GM13977 (cell line): Measurements from ENCODE around the gene PTPRR.

Experiments
- DNase-seq: peaks from one replicate; pipeline ENCODE4 v3.0.0; 2012; ENCODE audit warnings: low spot score
- in situ Hi-C: fragments of 300-500 bp; cut with MboI; formaldehyde crosslinking; loops from one replicate; pipeline ENCODE4 v1.12.0; 2022; ENCODE audit warnings: low sequenced_read_pairs, low pct_unique_long_range_greater_than_20kb, mixed read lengths, inconsistent platforms; ENCODE audit not compliant: unreplicated experiment
- TF ChIP-seq, protein P1 (sequence below): IDR thresholded peaks from 2 replicates; pipeline ENCODE4 v1.5.1; 2012; ENCODE audit warnings: mild to moderate bottlenecking, control low read depth; ENCODE audit not compliant: insufficient read depth; ENCODE audit errors: extremely low read depth, missing control alignments

Gene PTPRR

DNA sequence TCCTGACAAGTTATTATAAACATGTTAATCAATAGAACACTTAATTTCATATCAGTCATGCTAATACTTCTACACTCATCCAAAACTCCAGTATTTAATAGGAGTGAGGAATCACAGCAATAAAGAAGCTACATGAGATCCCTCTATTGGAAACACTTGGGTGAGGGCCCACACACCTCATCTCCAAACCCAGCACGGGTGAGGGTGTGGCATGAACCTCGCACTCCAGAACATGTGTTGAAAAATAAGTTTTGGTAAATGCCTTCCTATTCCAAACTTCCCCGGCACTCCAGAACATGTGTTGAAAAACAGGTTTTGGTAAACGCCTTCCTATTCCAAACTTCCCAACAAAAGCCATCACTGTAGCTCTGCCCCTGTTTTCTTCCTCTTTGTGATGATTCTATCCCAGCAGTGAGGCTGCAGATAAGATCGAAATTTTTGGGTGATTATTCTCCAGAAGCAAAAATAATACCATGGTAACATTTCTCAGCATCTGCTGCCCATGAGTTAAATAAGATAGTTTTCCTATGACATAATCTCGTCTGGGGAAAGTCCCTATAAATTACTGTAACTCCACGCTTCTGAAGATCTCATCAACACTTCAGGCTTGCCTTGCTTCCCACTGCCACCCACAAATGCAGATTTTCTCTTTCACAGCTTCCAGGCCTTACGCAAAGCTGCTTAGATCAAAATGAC is 258.9 kb downstream of the PTPRR start:
- peak; percentile 24 for DNase-seq
- TF ChIP-seq, protein P1, sequence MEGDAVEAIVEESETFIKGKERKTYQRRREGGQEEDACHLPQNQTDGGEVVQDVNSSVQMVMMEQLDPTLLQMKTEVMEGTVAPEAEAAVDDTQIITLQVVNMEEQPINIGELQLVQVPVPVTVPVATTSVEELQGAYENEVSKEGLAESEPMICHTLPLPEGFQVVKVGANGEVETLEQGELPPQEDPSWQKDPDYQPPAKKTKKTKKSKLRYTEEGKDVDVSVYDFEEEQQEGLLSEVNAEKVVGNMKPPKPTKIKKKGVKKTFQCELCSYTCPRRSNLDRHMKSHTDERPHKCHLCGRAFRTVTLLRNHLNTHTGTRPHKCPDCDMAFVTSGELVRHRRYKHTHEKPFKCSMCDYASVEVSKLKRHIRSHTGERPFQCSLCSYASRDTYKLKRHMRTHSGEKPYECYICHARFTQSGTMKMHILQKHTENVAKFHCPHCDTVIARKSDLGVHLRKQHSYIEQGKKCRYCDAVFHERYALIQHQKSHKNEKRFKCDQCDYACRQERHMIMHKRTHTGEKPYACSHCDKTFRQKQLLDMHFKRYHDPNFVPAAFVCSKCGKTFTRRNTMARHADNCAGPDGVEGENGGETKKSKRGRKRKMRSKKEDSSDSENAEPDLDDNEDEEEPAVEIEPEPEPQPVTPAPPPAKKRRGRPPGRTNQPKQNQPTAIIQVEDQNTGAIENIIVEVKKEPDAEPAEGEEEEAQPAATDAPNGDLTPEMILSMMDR = no peak
- in situ Hi-C loops = no loop called here

DNA sequence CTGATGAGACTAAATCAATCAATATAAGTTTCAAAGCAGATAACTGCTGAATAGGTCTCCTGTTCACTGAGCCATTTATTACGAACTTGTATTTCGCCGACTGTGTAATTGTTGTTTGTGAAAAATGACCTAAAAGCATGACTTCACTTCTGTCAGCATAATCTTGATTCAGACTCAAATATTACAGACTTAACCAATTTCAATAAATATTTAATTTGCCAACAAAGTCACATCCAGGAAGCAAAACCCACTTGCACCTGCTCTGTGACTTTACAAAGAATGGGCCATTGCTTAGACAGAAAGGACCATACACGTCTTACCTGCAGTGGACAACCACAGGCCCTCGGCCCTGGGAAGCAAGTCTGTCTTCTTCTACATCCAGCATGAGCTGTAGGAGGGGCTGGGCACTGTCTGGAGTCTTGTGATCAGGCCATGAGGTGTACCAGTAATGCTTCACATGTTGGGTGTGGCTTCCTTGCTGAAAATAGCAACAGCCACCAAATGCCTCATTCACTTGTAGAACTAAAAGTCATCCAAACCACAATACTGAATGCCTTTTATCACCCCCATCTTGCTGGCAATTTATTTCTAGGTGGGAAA is 259.8 kb downstream of the PTPRR start:
- TF ChIP-seq, protein P1 = no peak
- in situ Hi-C loops = no loop called here
- peak; percentile 13 for DNase-seq

DNA sequence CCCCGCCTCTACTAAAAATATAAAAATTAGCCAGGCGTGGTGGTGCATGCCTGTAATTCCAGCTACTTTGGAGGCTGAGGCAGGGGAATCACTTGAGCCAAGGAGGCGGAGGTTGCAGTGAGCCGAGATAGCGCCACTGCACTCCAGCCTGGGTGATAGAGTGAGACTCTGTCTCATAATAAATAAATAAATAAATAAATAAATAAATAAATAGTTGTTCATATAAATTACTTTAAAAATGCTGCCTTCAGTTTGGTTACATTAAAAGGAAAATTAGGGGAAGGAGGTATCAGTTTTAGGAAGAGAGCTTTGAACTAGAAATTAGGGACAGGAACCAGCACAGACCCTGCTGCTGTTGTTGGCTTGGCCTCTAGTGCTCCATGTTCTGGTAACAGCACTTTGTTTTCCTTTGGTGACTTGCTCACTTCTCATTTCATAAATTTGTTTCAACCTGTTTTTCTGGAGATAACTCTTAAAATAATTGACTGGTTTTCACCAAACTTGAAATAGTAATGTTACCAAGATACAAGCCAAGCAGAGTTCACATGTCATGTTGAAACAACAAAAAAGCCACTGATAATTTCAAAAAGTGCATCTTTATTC is 260.4 kb downstream of the PTPRR start:
- TF ChIP-seq, protein P1 = no peak
- no peak for DNase-seq
- in situ Hi-C loops = no loop called here

DNA sequence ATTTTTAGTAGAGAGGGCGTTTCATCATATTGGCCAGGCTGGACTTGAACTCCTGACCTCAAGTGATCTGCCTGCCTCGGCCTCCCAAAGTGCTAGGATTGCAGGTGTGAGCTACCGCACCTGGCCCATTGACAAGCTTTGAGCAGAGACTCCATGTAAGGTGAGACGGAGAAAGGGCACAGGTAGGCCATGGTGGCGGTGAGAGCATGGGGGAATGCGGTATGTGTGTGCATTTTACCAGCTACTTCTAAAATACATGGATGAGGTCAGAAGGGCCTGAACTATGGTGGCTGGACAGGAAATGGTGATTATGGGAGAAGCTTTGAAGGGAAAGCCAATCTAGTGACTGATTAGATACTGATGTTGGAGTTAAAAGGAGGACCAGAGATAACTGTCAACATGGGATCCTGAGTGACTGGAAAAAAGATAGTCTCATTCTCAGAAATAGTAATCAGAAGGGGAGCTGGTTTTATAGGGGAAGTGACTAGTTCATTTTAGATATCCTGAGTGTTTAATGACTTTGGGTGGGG is 261.4 kb downstream of the PTPRR start:
- no peak for DNase-seq
- TF ChIP-seq, protein P1 = no peak
- in situ Hi-C loops = no loop called here

DNA sequence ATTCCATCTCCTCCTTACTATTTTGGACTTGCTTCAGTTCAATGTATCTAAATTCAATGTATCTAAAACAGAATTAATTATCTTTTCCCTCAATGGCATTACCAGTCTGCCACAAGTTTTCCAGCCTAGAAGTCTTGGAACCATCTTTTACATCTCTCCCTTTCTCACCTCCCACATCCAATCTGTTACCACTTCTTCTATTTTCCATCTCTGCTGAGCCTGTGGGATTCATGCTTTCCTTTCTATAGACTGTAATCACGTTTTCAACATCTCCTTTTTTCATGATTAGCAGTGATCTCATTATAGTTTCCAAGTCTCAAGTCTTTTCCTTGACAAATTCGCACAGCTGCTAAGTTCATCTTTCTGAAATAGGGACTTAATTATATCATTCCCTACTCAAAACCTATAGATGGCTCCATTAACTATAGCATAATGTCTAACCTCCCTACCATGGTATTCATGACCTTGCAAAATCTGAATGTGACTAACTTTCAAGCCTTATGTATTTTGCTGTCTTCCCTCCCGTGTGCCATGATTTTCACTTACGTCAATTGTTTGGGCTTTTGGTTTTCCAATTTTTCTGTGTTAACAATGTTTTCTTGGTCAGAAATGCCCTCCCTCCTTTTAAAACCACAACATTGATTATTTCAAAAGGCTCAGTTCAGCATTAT is 262.8 kb downstream of the PTPRR start:
- no peak for DNase-seq
- TF ChIP-seq, protein P1 = no peak
- in situ Hi-C loops = no loop called here

DNA sequence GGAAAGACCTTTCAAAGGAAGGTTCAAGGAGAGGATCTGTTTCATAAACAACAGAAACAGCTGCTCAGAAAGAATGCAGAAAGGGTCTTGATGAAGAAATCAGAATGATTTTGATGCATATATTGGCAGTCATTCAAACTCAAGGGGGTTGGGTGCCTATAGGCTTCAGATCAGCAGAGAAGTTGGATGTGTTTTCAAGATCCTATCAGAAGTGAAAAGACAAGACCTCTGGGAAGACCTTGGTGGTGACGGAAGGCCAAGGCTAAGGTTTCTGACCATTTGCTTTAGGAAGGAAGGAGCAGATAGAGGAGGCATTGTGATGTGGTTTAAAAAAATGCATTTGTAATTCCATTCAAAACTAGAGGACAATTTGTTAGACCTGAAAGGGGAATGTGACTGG is 268.1 kb downstream of the PTPRR start:
- DNase-seq = no peak
- in situ Hi-C loops = no loop called here
- TF ChIP-seq, protein P1 = no peak
